ENCODE results near the gene DEF6. TPM values are rescaled to one million over a fixed set of nuclear protein-coding genes. Genes with fewer than 3 reads are reported as not detected.

DEF6 gene
- total and polyA plus RNA-seq, 2 of the 13 experiments (the other 11 are each of a cell fraction or from before 2014, with no cell fraction given): 5.2 to 10.0 TPM

DNA sequence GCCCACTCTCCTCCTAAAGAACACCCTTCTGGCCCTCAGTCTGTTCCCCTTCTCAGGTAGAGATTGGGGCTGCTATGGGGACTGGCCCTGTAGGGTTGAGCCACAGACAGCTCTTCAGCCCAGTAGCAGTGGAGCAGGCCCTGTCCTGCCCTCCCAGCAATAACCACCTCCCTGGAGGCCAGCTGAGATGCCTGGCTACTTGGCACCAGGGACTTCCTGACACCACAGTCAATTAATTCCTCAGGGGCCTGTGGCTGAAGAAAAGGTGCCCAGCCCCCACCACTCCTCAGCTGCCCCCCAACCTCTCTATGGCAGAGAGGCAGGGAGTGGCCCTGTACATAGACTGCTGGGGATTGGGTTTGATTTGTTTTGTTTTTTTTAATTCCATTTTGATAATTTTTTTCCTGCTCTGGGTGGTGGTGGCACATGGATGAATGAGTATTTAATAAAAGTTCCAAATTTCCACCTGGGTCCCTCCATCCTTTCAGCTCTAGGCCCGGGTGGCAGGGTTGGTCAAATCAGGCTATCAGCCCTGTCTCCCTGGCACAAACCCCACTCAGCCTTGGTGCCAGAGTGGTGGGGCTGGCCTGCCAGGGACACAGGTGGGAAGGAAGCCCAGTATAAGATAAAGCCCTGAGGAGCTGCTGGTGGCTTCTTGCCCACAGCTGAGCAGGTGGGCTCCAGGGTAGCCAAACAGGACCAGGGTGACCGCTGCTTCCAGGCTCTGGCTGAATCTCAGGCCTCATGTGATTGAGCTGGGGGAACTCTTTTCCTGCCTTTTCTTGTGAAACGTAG is 1.9 kb upstream of the DEF6 start:
- ATAC-seq: no peak
- Histone ChIP-seq H3K4me3 (replicated peaks in 1 of 3; ENCODE audit: insufficient read depth in 1 of 3, low read depth in 2 of 3, low read length in 3 of 3) (no peak overlapping the region), H4K20me1 (ENCODE audit: insufficient read depth, low read length) (no peaks in the 10 kb centered on the region), H3K9me3 (ENCODE audit: low read length) (no peaks in the 10 kb centered on the region), H3K9ac (ENCODE audit: insufficient read depth, low read depth, low read length) (no peak overlapping the region), H3K27me3 (ENCODE audit: control insufficient read depth in 1 of 2, insufficient read depth in 2 of 2, low read length in 2 of 2) (no peaks in the 10 kb centered on the region), H3K4me2 (ENCODE audit: low read depth, low read length) (no peak overlapping the region), H3K4me1 (ENCODE audit: insufficient read depth, low read length) (peaks cover 20% of the 10 kb centered on the region), H2AFZ (ENCODE audit: low read length) (no peak overlapping the region), H3K36me3 (replicated peaks in 1 of 2; ENCODE audit: control insufficient read depth in 1 of 2, insufficient read depth in 2 of 2, low read length in 2 of 2) (peaks cover 5 to 13% of the 10 kb centered on the region in 2 experiments; a peak in 3 of 5 replicates), H3K27ac (ENCODE audit: extremely low read length, insufficient read depth, low read length) (no peak overlapping the region), H3K79me2 (ENCODE audit: insufficient read depth, low read length) (no peaks in the 10 kb centered on the region)
- FAIRE-seq: no peak
- in situ Hi-C loops (cut with HindIII; ENCODE audit: extremely low pct_ligation_motif_present, low pct_unique_long_range_greater_than_20kb) (loop anchor here (5.0 kb wide), 2 partner anchors 37 to 172 kb away; partner anchors contain the start of gene RPL10A), intact Hi-C loops (cut with micrococcal nuclease; ENCODE audit: unreplicated experiment) (loop anchor here (10.0 kb wide), 1 partner anchor 439 kb away; the partner anchor contains the start of gene ARMC12)
- no TSS peak for BruUV-seq (replicated peaks)
- ChIA-PET POLR2A (interaction anchor here (1.2 kb wide), 1 partner anchor 122 kb away, joined by 3 read pairs; no protein-coding TSS in a partner anchor), CTCF (ENCODE audit: low intra/inter-chr PET ratio, low total read pairs) (interaction anchor here (2.5 to 2.8 kb wide), 4 partner anchors 31 to 172 kb away, joined by 14 to 35 read pairs (median 23); partner anchors contain the start of gene RPL10A)
- TF ChIP-seq ZNF572 (CRISPR knock-in tag; IDR thresholded peaks at IDR 0.05): no peak
- TF ChIP-seq DMAP1 (CRISPR knock-in tag; IDR thresholded peaks at IDR 0.05): no peak
- no peak for TF ChIP-seq ZNF451 (CRISPR knock-in tag; IDR thresholded peaks at IDR 0.05)
- no peak for TF ChIP-seq HHEX (CRISPR knock-in tag; IDR thresholded peaks at IDR 0.05)
- no peak for TF ChIP-seq THYN1 (CRISPR knock-in tag; IDR thresholded peaks at IDR 0.05; ENCODE audit: borderline replicate concordance, low read depth)
- TF ChIP-seq CBX2 (IDR thresholded peaks at IDR 0.05; ENCODE audit: low read depth, low read length): no peak
- TF ChIP-seq CBX2 (CRISPR knock-in tag; IDR thresholded peaks at IDR 0.05; ENCODE audit: low read depth): no peak
- TF ChIP-seq, protein P1, sequence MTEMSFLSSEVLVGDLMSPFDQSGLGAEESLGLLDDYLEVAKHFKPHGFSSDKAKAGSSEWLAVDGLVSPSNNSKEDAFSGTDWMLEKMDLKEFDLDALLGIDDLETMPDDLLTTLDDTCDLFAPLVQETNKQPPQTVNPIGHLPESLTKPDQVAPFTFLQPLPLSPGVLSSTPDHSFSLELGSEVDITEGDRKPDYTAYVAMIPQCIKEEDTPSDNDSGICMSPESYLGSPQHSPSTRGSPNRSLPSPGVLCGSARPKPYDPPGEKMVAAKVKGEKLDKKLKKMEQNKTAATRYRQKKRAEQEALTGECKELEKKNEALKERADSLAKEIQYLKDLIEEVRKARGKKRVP (CRISPR knock-in tag; IDR thresholded peaks at IDR 0.05): no peak
- no peak for TF ChIP-seq ZNF749 (CRISPR knock-in tag; IDR thresholded peaks at IDR 0.05; ENCODE audit: borderline replicate concordance)
- no peak for TF ChIP-seq ZFP37 (CRISPR knock-in tag; IDR thresholded peaks at IDR 0.05; ENCODE audit: borderline replicate concordance)
- TF ChIP-seq NFKB2 (CRISPR knock-in tag; IDR thresholded peaks at IDR 0.05; ENCODE audit: borderline replicate concordance): no peak
- TF ChIP-seq ZBTB7A (CRISPR knock-in tag; IDR thresholded peaks at IDR 0.05): no peak
- no peak for TF ChIP-seq BCLAF1 (IDR thresholded peaks at IDR 0.05)
- no peak for TF ChIP-seq ZNF24 (IDR thresholded peaks at IDR 0.05)
- TF ChIP-seq SAP130 (CRISPR knock-in tag; IDR thresholded peaks at IDR 0.05; ENCODE audit: low read depth): no peak
- TF ChIP-seq ZNF709 (CRISPR knock-in tag; IDR thresholded peaks at IDR 0.05): no peak
- TF ChIP-seq ZNF761 (CRISPR knock-in tag; conservative IDR thresholded peaks at IDR 0.05): no peak
- TF ChIP-seq BRCA1 (CRISPR knock-in tag; IDR thresholded peaks at IDR 0.05): no peak
- TF ChIP-seq MED1 (CRISPR knock-in tag; IDR thresholded peaks at IDR 0.05): no peak
- DNase-seq (ENCODE audit: low spot score): no peak
- 63% methylated on average over 3 of the region's 3 CpGs for WGBS (ENCODE audit: low lambda C conversion rate)

Data from HepG2 (cell line).